ENCODE results near the gene HIP1.

The HIP1 gene

DNA sequence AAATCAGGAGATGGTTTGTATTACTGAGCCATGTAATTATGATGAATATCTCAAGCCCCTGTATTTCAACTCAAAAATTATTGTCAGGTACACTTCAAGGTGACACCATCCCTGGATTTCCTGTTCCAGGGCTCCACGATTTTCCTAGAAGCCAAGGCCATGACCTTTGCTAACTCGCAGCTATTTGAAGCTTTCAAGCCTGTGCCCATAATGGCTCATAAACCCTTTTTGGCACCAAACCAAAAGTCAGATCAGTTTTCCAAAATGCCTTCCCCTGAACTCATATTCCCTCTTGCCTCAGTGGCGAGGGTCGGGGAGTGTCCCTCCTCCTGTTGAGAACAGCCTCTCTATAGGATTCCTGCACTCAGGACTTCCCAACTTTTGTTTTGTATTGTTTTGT is 70.8 kb downstream of the HIP1 start:
- DNase-seq: no peak

DNA sequence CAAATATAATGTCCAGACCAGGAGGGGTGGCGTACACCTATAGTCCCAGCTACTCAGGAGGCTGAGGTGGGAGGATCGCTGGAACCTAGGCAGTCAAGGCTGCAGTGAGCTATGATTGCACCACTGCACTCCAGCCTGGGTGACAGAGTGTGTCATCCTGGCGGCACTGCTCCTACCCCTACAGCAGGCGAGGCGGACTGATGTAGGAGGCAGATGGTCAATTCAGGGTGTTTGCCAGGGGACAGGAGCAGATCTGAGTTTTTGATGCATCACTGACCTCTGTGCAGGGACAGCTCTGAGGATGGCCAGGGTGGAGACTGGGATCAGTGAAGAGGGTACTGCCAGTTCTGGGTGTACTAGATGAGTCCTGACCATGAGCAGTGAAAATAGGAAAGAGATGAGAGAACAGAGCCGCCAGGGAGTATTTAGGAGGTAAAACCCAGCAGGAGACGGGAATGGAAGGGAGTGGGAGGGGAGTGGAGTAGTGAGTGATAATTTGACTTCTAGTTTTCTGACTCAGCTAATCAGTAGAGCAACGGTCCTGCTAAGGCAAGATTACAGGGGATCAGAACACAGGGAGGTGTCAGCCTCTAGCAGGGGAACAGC is 75.3 kb downstream of the HIP1 start:
- no peak for DNase-seq

DNA sequence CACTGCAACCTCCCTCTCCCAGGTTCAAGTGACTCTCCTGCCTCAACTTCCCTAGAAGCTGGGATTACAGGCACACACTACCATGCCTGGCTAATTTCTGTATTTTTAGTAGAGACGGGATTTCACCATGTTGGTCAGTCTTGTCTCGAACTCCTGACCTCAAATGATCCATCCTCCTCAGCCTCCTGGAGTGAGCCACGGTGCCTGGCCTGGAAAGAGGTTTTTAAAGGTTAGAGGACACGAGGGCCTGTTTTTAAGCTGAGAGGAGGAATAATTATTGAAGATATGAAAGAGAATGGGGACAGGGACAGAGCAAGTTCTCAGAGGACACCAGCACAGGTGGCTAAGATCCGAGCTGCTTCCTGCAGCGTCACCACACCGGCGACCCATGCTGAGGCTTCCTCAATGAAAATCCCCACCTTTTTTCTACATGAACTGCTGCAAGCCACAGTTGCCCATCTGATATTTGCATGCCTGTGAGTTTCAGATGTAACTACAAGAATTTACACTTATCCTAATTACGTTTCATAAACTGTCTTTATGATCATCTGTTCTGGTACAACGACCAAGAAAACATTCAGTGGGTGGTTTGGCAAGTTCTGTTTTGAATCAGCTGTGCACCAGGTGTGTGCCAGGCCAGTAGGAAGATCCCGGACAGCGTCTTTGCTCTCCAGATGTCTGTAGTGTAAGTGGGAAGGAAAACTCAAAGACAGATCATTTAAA is 76.0 kb downstream of the HIP1 start:
- no peak for DNase-seq

DNA sequence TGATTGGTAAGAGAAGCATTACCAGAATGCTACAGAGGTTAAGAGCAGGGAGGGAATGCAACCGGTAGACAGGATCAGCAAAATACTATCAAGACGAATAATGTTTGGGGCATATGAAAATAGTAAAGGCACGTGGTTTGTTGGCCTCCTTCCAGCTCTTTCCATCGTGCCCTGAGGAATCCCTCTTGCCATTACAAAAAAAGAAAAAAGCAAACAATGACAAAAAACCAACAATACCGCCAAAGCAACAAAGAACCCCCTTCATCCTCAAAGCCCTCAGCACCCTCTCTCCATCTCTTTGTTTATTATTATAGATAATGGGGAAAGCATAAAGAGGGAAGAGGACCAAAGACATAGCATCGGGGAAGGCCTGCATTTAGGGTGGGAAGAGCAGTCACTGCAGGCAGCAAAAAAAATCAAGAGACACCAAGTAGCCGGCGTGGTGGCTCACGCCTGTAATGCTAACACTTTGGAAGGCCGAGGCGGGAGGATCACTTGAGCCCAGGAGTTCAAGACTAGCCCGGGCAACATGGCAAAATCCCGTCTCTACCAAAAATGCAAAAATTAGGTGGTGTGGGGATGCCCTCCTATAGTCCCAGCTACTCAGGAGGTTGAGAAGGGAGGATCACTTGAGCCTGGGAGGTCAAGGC is 78.0 kb downstream of the HIP1 start:
- DNase-seq: no peak

DNA sequence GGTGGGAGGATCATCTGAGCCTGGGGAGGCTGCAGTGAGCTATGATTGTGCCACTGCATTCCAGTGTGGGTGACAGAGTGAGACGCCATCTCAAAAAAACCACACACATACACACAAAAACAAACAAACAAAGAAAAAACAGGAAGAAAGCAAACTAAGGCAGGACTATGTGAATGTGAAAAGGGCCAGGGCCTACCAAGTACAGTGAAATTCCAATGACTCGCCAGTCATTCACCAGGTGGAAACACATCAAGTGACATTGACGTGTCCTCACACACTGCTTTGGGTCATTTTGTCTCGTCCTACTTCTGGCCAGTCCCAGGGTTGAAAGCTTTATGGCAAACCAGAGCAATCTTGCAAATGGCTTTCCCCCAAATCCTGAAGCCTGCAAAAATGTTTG is 79.9 kb downstream of the HIP1 start:
- no peak for DNase-seq

DNA sequence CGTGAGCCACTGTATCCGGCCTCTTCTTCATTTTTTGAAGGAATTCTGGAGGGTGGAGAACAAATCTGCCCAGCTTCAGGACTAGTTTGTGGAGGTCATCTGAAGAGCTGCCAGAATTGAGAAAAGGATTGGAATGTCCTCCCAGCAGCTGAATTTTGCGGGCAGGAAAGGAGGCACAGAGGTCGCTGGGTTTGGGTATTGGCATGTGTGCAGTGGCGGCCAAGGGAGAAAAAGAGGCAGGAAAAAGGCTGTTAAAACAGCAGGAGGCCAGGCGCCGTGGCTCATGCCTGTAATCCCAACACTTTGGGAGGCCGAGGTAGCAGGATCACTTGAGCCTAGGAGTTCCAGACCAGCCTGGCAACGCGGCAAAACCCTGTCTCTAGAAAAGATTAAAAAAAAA is 80.4 kb downstream of the HIP1 start:
- no peak for DNase-seq

DNA sequence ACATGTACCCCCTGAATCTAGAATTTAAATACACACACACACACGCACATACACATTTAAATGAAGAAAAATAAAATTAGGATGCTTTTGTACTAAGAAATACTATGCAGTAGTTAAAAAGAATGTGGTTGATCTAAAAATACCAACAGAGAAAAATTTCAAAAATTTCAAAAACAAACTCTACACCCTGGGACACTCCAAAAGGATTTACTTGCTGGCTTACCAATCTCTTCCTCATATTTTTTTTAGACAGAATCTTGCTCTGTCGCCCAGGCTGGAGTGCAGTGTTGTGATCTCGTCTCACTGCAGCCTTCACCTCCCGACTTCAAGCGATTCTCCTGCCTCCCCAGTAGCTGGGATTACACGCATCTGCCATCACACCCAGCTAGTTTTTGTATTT is 80.9 kb downstream of the HIP1 start:
- DNase-seq: no peak

DNA sequence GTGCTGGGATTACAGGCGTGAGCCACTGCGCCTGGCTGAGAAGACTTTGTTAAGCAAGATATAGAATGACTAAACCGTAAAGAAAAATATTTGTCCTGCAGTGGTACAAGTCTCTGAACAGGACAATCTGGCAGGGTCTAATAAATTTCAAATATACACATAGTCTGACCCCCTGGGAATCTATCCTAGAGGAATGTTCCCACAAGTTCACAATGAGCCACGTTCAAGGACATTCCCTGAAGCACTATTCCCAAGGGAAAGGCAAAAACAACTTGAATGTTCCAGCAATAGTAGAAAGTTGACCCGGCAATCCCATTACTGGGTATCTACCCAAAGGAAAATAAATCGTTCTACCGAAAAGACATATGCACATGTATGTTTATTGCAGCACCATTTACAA is 82.0 kb downstream of the HIP1 start:
- no peak for DNase-seq

DNA sequence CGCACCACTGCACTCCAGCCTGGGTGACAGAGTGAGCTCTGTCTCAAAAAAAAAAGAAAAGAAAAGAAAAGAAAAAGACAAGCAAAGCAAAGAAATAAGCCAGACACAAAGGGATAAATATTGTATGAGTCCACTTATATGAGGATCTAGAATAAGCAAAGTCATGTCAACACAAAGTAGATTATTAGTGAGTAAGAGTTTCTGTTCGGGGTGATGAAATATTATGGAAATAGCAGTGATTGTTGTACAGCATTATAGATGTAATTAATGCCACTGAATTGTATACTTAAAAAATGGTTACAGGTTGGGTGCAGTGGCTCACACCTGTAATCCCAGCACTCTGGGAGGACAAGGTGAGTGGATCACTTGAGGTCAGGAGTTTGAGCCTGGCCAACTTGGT is 83.2 kb downstream of the HIP1 start:
- no peak for DNase-seq

DNA sequence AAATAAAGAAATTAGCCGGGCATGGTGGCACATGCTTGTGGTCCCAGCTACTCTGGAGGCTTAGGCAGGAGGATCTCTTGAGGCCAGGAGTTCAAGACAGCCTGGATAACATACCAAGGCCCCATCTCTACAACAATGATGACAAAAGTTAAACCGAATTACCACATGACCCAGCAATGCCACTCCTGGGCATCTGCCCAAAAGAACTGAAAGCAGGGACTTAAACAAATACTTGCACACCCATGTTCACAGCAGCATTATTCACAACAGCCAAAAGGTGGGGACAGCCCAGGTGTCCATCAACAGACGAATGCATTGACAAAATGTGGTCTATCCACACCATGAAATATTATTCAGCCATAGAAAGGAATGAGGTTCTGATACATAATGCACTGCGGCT is 83.9 kb downstream of the HIP1 start:
- DNase-seq: no peak

DNA sequence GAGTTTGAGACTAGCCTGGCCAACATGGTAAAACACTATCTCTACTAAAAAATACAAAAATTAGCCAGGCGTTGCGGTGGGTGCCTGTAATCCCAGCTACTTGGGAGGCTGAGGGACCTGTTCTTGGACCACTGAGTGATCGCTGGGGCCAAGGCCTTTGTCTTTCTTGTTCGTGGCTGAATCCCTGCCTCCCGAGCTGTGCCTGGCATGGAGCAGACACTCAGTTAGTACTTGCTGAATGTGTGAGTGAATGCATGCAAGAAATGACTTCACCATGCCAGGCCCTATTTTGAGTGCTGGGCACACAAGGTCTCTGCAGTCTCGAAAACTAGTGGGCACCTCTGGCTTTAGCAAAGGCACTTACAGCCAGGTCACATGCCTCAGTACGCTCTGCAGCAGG is 85.1 kb downstream of the HIP1 start:
- DNase-seq: no peak

DNA sequence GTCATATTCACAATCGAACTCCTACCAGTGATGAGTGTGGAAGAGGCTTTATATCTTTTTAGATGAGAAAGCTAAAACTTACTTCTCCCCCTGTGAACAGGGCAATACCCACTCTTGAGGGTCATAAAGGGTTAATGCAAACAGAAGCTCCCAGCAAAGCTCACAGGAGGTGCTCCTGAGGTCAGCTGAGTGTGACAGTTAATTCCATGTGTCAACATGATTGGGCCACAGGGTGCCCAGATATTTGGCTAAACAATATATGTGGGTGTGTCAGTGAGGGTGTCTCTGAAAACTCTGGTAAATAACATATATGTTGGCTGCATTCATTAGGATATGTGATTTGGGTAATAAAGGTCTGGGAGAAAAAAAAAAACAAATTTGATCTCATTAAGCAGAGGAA is 86.0 kb downstream of the HIP1 start:
- no peak for DNase-seq

DNA sequence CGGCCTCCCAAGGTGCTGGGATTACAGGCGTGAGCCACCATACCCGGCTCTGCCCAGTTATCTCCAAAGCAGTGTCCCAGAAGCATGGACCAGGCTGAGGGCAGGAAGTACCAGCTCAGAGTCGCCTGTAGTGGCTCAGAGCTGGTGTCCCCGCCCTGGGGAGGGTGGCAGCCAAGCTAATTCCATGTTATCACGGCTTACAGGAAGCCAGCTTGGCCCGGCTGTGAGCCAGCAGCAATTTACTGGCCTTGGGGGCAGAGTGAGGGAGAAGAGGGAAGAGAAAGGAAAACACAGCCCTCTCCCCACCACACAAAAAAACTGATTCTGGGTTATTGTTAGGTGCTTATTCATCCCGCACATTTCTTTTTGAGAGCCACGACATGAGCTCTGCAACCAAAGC is 88.1 kb downstream of the HIP1 start:
- no peak for DNase-seq

DNA sequence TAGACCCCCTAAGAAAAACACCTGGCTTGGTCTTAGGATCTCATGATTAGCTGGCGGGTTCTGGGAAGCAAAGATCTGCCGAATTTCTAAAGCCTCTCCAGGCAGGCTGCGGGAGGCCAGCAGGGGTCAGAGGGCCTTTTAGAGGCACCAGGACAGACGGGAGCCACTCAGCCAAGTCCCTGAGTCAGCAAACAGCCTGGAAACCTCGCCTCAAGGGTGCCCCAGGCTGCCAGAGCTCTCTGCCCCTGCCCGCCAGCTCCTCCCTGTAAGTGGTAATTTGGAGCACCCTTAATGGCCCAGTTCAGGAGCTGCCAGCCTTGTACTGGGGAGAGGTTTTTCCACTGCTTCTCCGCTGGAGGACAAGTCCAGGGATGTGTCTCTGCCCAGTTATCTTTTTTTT is 88.7 kb downstream of the HIP1 start:
- DNase-seq: no peak

DNA sequence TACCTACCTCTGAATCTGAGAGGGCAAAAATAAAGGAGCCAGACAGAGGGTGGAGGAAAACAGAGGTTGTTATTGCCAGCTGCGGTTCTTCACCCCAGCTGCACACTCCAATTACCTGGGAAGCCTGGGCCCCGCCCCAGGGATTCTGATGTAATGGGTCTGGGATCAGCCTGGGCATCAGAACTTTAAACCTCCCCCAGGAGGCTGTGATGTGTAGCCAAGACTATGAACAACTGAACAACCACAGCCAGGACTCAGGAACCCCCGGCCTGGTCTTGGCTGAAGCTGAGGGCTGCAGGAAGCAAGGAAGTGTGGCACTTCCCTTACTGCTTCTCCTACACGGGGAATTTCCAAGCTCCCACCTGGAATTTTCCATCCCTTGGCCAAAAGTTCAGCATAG is 89.3 kb downstream of the HIP1 start:
- DNase-seq: no peak

DNA sequence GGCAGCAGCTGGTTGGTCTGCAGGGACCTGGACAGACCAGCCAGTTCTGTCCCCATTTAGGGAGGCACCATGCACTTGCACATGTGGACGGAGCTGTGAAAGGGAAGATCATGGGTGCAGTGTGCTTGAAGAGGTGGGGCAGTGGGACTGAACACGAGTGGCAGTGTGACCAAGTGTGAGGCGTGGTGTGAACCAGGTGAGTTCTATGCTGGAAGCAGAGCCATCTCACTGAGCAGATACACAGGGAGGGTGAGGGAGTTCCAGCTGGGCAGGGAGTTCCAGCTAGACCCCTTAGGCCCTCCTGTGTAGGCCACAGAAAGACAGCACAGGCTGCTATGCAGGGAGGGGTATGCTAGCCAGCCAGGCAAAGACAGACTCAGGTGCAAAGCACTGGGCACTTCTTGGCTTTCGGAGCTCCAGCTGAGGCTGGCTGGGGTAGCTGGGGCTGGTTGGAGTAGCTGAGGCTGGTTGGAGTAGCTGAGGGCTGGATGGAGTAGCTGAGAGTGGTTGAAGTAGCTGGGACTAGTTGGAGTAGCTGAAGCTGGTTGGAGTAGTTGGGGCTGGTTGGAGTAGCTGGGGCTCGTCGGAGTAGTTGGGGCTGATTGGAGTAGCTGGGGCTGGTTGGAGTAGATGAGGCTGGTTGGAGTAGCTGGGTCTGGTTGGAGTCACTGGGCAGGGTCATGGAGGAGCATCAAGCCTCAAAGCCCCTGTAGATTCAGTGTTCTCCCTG is 90.9 kb downstream of the HIP1 start:
- no peak for DNase-seq

DNA sequence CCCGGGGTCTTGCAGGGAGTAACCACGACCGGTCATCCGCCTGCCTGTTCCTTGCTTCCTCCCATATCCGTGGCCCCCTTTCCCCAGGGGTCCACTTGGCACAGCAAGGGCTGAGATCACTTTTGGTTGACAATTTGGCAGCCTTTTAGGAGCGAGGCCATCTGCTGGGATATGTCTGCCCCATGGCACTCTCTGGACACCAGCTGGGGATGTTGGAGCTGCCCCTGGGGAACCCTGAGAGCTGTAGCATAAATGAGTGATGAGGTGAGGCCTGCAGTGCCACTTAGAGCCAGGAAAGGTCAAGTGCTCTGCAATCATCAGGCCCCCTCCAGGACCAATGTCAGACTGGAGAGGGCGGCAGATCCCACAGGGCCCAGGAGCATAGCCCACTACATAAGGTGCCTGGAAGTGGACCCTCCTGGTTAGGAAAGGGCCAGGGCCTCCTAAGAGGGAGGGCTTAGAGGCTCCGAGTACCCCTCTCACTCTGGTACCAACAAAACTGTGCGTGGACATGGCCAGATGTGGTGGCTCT is 92.1 kb downstream of the HIP1 start:
- no peak for DNase-seq

DNA sequence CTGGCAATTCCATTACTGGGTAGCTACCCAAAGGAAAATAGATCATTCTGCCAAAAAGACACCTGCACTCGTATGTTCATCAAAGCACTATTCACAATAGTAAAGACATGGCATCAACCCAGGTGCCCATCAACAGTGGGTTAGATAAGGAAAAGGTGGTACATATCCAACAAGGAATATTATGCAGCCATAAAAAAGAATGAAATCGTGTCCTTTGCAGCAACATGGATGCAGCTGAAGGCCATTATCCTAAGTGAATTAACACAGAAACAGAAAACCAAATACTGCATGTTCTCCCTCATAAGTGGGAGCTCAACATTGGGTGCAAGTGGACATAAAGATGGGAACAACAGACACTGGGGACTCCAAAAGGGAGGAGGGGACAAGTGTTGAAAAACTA is 93.2 kb downstream of the HIP1 start:
- DNase-seq: no peak

DNA sequence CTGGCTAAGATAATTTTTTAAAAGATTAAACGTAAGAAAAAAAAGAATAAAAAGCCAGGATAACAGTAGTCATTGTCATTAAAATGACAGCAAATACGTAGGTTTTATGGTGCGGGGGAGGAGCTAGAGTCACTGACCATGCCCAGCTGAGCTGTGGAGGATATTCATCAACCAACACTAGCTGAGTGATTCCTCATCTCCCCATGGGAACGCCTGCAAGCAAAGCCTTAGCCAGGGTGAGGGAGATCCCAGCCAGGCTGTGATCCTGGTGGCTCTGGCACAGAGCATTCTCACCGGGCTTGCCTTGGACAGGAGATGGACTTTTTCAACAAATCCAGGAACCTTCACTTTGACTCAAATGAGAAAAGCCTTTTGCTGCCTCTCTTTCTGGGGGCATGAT is 94.2 kb downstream of the HIP1 start:
- DNase-seq: no peak

DNA sequence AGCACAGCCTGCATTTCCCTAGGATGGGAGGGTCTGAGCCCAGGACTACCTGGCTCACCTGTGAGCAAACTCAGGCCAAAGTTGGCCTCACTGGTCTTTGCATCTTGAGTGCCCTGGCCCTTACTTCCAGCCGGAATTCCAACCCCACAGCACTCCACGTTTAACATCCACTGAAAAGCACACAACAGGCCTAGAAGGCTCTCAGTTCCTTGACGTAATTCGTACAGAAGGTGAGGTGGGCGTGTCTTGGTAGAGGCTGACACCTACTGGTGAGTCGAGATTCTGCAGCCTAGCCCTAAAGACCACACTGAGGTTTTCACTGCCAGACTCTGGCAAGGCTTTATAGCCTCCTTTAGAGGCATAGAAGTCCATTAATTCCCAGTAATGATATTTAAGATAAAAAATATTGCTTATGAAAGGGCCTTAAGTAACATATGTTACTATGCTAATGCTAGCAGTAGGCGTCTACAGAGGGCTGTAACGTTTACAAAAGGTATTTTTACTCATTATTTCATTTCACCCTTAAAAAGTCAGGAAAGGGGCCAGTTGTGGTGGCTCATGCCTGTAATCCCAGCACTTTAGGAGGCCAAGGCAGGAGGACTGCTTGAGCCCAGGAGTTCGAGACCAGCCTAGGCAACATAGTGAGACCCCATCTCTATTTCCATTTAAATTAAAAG is 95.8 kb downstream of the HIP1 start:
- peak; percentile 75 to 81 for DNase-seq

DNA sequence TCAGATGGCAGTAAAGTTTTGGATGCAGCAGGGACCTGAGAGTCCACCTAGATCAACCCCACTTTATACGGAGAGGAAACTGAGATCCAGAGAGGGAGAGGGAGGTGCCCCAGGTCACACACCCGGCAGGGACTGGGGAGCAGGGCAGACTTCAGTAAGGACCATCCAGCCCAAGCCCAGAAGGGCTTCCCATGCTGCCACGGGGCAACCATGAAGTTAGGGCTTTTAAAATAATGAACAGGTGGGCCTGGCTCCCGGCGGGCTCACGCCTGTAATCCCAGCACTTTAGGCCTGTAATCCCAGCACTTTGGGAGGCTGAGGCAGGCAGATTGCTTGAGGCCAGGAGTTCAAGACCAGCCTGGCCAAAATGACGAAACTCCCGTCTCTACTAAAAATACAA is 98.5 kb downstream of the HIP1 start:
- DNase-seq: no peak

DNA sequence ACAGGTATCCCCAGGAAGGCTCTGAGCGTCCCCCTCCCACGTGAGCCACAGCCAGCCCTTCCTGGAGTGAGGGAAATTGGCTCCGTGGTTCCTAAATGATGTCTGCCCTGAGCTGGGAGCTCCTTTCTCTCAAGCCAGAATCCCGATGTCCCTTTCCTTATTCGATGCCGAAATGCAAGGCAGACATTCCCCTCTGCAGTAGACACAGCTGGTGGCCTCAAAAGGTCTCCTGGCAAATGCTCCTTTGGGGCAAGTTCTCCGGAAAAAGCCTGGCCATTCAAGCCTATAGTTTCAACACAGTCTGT is 98.9 kb downstream of the HIP1 start:
- no peak for DNase-seq

All from activated T-cell treated with anti-CD3 and anti-CD28 coated beads, Interleukin-2, amount 50 U/mL, for 48 hours (primary cell).